GM12874 (cell line): ENCODE measurements around the gene CDCP1.

ENCODE experiments used
- CTCF ChIP-seq: IDR thresholded peaks from 2 replicates; pipeline ENCODE4 v1.5.1; 2011; ENCODE audit warnings: low read depth, mild to moderate bottlenecking, control low read depth, low read length, moderate library complexity; ENCODE audit not compliant: insufficient read depth

CDCP1 gene

GRCh38 chr3:45132568-45133211, 13.5 kb downstream of the CDCP1 start:
- no peak for TF ChIP-seq CTCF

DNA sequence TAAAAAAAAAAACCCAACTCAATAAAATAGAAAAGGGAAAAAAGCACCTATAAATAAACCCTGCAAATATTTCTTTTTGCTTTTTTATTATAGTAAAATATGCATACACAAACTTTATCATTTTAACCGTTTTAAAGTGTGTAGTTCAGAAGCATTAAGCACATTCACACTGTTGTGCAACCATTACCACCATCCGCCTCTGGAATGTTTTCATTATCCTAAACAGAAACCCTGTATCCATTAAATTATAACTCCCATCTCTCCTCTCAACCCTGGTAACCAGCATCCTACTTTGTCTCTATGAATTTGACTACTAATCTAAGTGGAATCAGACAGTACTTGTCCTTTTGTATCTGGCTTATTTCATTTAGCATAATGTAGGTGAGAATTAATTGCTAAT, 15.0 kb downstream of the CDCP1 start:
- TF ChIP-seq CTCF, result no peak

- no peak for TF ChIP-seq CTCF
Measured at GRCh38 chr3:45130476-45130875, 15.7 kb downstream of the CDCP1 start.

DNA sequence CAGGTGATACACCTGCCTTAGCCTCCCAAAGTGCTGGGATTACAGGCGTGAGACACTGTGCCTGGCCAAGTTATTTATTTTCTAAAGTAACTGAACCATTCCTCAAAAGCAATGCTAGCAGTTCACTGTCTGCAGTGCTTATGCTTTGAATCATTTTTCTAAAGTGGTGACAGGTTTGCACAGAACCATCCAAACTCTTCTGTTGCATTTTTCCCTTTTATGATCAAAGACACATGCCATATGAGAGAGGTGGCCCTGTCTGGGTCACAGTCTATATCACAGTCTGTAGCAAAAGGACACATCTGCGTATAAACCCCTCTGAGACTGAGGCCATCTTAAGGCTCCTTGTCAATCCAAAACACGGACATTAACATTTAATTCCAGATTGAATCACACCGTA, 17.2 kb downstream of the CDCP1 start:
- TF ChIP-seq CTCF, result no peak

DNA sequence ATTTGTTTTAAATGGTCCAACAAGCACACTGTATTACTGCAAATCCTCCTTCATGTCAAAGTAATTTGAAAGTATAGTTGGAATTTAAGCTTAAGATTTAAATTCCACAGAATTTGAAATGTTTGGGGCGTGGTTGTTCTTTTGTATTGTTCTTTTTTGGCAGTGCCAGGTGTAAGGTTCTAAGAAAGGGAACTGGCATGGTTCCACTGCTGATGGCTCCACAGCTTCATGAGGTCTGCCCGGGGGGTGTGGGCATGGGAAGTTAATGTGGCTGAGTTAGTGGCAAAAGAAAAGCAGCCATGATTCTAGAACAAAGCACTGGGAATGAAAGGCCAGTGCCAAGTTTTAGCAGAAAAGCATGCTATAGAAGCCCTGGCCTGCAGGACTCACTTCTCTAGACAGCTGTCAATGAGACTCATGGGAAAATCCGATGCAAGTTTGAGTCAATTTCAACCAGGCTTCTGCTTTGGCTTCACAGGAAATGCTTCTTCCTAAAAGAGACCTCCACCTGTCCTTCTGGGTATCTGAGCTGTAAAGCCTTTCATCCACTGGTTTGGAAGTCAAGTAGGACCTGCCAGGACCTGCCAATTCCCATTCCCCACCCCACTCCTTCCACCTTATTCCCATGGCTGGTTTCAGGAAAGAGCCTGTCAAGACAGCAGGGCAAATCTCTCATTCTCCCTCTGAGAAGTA, 18.9 kb downstream of the CDCP1 start:
- TF ChIP-seq CTCF, result no peak

DNA sequence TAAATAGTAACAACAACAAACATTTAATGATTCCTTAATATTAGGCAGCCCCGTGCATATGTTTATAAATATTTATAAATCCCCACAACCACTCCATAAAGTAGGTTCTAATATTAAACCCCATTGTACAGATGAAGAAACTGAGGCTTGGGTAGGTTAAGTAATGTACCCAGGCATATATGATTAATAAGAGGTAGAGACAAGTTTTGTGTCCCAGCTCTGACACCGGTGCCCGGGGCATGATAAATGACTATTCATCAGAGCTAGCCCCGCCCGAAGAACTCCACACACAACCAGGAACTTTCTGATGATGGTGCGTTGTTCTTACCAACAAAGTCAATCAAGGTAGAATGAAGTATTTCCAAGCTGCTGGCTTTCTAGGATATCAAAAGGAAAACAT, 19.4 kb downstream of the CDCP1 start:
- TF ChIP-seq CTCF, result no peak

DNA sequence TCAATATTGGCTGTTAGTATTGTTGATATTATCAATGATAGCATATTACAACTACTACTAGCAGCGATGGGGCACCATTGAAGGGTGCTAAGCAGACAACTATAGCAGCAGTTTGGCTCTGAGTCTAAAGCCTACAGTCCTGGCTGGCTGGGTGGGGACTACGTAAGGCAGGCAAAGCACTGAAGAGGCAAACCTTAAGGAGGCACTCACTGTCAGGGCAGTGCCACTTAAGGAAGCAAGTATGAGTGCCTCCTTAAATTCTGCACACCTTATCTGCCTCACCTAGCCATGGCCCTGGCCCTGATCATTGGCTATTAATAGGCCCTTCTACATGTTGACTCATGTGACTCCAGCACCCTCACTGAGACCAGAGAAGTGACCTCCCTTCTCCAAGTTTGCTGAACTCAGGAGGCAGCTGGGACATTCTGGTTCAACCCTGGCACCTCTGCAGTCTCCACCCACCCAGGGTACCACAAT, 20.6 kb downstream of the CDCP1 start:
- no peak for TF ChIP-seq CTCF
